Neuron (in vitro differentiated cells): ENCODE results near the gene ZFAND3.
"Not testable (repeated sequence)": the region's sequence is repeated elsewhere in the genome, so short reads cannot be mapped to it uniquely, and the experiment has no call there.

Source experiments
- H2AFZ ChIP-seq: one replicate; pipeline ENCODE4 v1.6.1; 2013; ENCODE audit warnings: low read depth, mild to moderate bottlenecking, inconsistent platforms, low read length, moderate library complexity
- H3K27me3 ChIP-seq: one replicate; pipeline ENCODE4 v1.6.1; 2013; ENCODE audit warnings: low read length; ENCODE audit not compliant: insufficient read depth
- H3K36me3 ChIP-seq: one replicate; pipeline ENCODE4 v1.6.1; 2013; ENCODE audit warnings: low read length; ENCODE audit not compliant: insufficient read depth
- H3K4me1 ChIP-seq: one replicate; pipeline ENCODE4 v1.6.1; 2013; ENCODE audit warnings: low read length; ENCODE audit not compliant: insufficient read depth
- H3K4me3 ChIP-seq: 2 replicates; pipeline ENCODE4 v1.5.1; 2013; ENCODE audit warnings: mild to moderate bottlenecking, low read length, moderate library complexity
- H3K9me3 ChIP-seq: one replicate; pipeline ENCODE4 v1.6.1; 2013; ENCODE audit warnings: low read length

ZFAND3 gene

GRCh38 chr6:37882724-37883413, 63.3 kb downstream of the ZFAND3 start:
- no peak overlapping the region for H2AFZ ChIP-seq
- H3K4me3 ChIP-seq = no peak overlapping the region
- no peaks in the 10 kb centered on the region for H3K36me3 ChIP-seq
- no peaks in the 10 kb centered on the region for H3K9me3 ChIP-seq
- H3K4me1 ChIP-seq = no peaks in the 10 kb centered on the region
- no peaks in the 10 kb centered on the region for H3K27me3 ChIP-seq

- Histone ChIP-seq H3K4me1 (peaks cover 4% of the 10 kb centered on the region), H3K9me3 (no peaks in the 10 kb centered on the region), H3K4me3 (no peak overlapping the region), H3K36me3 (no peaks in the 10 kb centered on the region), H3K27me3 (no peaks in the 10 kb centered on the region), H2AFZ (no peak overlapping the region)
Observed at GRCh38 chr6:37884548-37884947, 65.0 kb downstream of the ZFAND3 start.

- no peak overlapping the region for H2AFZ ChIP-seq
- H3K9me3 ChIP-seq = no peaks in the 10 kb centered on the region
- peaks cover 8% of the 10 kb centered on the region for H3K4me1 ChIP-seq
- no peaks in the 10 kb centered on the region for H3K27me3 ChIP-seq
- no peak overlapping the region for H3K4me3 ChIP-seq
- H3K36me3 ChIP-seq = no peaks in the 10 kb centered on the region
Observed at GRCh38 chr6:37889051-37889450, 69.5 kb downstream of the ZFAND3 start.

GRCh38 chr6:37889486-37889885, 70.0 kb downstream of the ZFAND3 start:
- no peaks in the 10 kb centered on the region for H3K9me3 ChIP-seq
- H3K36me3 ChIP-seq = no peaks in the 10 kb centered on the region
- H3K27me3 ChIP-seq = no peaks in the 10 kb centered on the region
- H3K4me3 ChIP-seq = no peak overlapping the region
- H2AFZ ChIP-seq = no peak overlapping the region
- H3K4me1 ChIP-seq = peaks cover 8% of the 10 kb centered on the region

GRCh38 chr6:37891072-37891471, 71.5 kb downstream of the ZFAND3 start:
- H3K4me3 ChIP-seq = no peak overlapping the region
- H3K27me3 ChIP-seq = no peaks in the 10 kb centered on the region
- H3K9me3 ChIP-seq = no peaks in the 10 kb centered on the region

GRCh38 chr6:37893257-37893656, 73.7 kb downstream of the ZFAND3 start:
- peaks cover 8% of the 10 kb centered on the region for H3K4me1 ChIP-seq
- H3K4me3 ChIP-seq = no peak overlapping the region
- no peaks in the 10 kb centered on the region for H3K36me3 ChIP-seq
- H2AFZ ChIP-seq = no peak overlapping the region
- no peaks in the 10 kb centered on the region for H3K27me3 ChIP-seq
- no peaks in the 10 kb centered on the region for H3K9me3 ChIP-seq

More at GRCh38 chr6:37891072-37891471, 71.5 kb downstream of the ZFAND3 start:
- H2AFZ ChIP-seq = no peak overlapping the region
- no peaks in the 10 kb centered on the region for H3K36me3 ChIP-seq
- H3K4me1 ChIP-seq = peaks cover 8% of the 10 kb centered on the region

- H3K9me3 ChIP-seq, H3K27me3 ChIP-seq, H2AFZ ChIP-seq, H3K4me1 ChIP-seq, H3K4me3 ChIP-seq, H3K36me3 ChIP-seq: not testable (repeated sequence)
Observed at GRCh38 chr6:37893734-37894133, 74.2 kb downstream of the ZFAND3 start.

GRCh38 chr6:37894585-37894984, 75.1 kb downstream of the ZFAND3 start:
- H2AFZ ChIP-seq = no peak overlapping the region
- peaks cover 3% of the 10 kb centered on the region for H3K4me1 ChIP-seq
- H3K9me3 ChIP-seq = no peaks in the 10 kb centered on the region
- H3K4me3 ChIP-seq = no peak overlapping the region
- no peaks in the 10 kb centered on the region for H3K27me3 ChIP-seq
- H3K36me3 ChIP-seq = no peaks in the 10 kb centered on the region

GRCh38 chr6:37897321-37897720, 77.8 kb downstream of the ZFAND3 start:
- Histone ChIP-seq H3K9me3 (no peaks in the 10 kb centered on the region), H2AFZ (no peak overlapping the region), H3K27me3 (no peaks in the 10 kb centered on the region), H3K4me3 (no peak overlapping the region), H3K4me1 (no peaks in the 10 kb centered on the region), H3K36me3 (no peaks in the 10 kb centered on the region)

- Histone ChIP-seq H3K27me3 (no peaks in the 10 kb centered on the region), H3K4me1 (peaks cover 2% of the 10 kb centered on the region), H2AFZ (no peak overlapping the region), H3K9me3 (no peaks in the 10 kb centered on the region), H3K4me3 (no peak overlapping the region), H3K36me3 (no peaks in the 10 kb centered on the region)
Observed at GRCh38 chr6:37897818-37898515, 78.4 kb downstream of the ZFAND3 start.

GRCh38 chr6:37903351-37904340, 84.1 kb downstream of the ZFAND3 start:
- Histone ChIP-seq H3K4me1 (peaks cover 14% of the 10 kb centered on the region), H2AFZ (no peak overlapping the region), H3K9me3 (no peaks in the 10 kb centered on the region), H3K27me3 (no peaks in the 10 kb centered on the region), H3K4me3 (no peak overlapping the region), H3K36me3 (no peaks in the 10 kb centered on the region)

- Histone ChIP-seq H3K36me3 (no peaks in the 10 kb centered on the region), H3K4me3 (no peak overlapping the region), H3K9me3 (no peaks in the 10 kb centered on the region), H2AFZ (no peak overlapping the region), H3K27me3 (no peaks in the 10 kb centered on the region), H3K4me1 (peaks cover 14% of the 10 kb centered on the region)
Observed at GRCh38 chr6:37904590-37904989, 85.1 kb downstream of the ZFAND3 start.

GRCh38 chr6:37906121-37906520, 86.6 kb downstream of the ZFAND3 start:
- H3K27me3 ChIP-seq = no peaks in the 10 kb centered on the region
- H3K36me3 ChIP-seq = no peaks in the 10 kb centered on the region
- no peak overlapping the region for H2AFZ ChIP-seq
- H3K9me3 ChIP-seq = no peaks in the 10 kb centered on the region
- H3K4me3 ChIP-seq = no peak overlapping the region
- peaks cover 14% of the 10 kb centered on the region for H3K4me1 ChIP-seq
